ENCODE measurements around the gene FAM124B.
"Not testable (repeated sequence)": the region's sequence is repeated elsewhere in the genome, so short reads cannot be mapped to it uniquely, and the experiment has no call there.

GRCh38 chr2:224397100-224397499 lies 4.8 kb downstream of the FAM124B start:
- TF ChIP-seq, protein P1, sequence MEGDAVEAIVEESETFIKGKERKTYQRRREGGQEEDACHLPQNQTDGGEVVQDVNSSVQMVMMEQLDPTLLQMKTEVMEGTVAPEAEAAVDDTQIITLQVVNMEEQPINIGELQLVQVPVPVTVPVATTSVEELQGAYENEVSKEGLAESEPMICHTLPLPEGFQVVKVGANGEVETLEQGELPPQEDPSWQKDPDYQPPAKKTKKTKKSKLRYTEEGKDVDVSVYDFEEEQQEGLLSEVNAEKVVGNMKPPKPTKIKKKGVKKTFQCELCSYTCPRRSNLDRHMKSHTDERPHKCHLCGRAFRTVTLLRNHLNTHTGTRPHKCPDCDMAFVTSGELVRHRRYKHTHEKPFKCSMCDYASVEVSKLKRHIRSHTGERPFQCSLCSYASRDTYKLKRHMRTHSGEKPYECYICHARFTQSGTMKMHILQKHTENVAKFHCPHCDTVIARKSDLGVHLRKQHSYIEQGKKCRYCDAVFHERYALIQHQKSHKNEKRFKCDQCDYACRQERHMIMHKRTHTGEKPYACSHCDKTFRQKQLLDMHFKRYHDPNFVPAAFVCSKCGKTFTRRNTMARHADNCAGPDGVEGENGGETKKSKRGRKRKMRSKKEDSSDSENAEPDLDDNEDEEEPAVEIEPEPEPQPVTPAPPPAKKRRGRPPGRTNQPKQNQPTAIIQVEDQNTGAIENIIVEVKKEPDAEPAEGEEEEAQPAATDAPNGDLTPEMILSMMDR (conservative IDR thresholded peaks at IDR 0.05; ENCODE audit: low read length) = not testable (repeated sequence)
- not testable (repeated sequence) for TF ChIP-seq EZH2phosphoT487 (IDR thresholded peaks at IDR 0.05; ENCODE audit: borderline replicate concordance)
